ENCODE results near the gene TOM1L2.

DNA sequence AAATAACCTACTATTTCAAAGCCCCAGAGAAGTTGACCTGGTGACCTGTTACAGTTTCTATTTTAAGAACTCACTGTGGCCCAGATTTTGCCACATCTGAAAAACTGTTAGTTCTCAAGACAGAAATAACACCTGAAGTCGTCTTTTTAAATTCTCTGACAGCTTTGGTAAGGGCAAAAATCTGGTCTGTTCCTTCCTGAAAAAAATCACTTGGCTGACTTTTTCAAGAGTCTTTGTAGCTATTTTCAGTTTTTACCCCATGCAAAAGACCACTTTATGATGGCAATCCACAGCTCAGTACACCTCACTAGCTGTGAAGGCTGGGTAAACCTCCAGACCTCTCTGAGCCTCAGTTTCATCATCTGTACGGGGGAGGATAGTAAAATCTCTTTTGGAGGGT lies 74.8 kb downstream of the TOM1L2 start:
- TF ChIP-seq, protein P1, sequence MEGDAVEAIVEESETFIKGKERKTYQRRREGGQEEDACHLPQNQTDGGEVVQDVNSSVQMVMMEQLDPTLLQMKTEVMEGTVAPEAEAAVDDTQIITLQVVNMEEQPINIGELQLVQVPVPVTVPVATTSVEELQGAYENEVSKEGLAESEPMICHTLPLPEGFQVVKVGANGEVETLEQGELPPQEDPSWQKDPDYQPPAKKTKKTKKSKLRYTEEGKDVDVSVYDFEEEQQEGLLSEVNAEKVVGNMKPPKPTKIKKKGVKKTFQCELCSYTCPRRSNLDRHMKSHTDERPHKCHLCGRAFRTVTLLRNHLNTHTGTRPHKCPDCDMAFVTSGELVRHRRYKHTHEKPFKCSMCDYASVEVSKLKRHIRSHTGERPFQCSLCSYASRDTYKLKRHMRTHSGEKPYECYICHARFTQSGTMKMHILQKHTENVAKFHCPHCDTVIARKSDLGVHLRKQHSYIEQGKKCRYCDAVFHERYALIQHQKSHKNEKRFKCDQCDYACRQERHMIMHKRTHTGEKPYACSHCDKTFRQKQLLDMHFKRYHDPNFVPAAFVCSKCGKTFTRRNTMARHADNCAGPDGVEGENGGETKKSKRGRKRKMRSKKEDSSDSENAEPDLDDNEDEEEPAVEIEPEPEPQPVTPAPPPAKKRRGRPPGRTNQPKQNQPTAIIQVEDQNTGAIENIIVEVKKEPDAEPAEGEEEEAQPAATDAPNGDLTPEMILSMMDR (IDR thresholded peaks at IDR 0.05), result no peak
- TF ChIP-seq EZH2 (IDR thresholded peaks at IDR 0.05), result no peak
